SIG-M5 (cell line): ENCODE results near the gene RAB3IL1.
"Not testable (repeated sequence)": the region's sequence is repeated elsewhere in the genome, so short reads cannot be mapped to it uniquely, and the experiment has no call there.

Experiments used
- DNase-seq: peaks from one replicate; lab custom pipeline; 2025; lab: John Stamatoyannopoulos, UW

RAB3IL1 gene, protein sequence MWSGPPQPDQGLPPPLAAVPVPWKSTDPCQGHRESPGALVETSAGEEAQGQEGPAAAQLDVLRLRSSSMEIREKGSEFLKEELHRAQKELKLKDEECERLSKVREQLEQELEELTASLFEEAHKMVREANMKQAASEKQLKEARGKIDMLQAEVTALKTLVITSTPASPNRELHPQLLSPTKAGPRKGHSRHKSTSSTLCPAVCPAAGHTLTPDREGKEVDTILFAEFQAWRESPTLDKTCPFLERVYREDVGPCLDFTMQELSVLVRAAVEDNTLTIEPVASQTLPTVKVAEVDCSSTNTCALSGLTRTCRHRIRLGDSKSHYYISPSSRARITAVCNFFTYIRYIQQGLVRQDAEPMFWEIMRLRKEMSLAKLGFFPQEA

DNA sequence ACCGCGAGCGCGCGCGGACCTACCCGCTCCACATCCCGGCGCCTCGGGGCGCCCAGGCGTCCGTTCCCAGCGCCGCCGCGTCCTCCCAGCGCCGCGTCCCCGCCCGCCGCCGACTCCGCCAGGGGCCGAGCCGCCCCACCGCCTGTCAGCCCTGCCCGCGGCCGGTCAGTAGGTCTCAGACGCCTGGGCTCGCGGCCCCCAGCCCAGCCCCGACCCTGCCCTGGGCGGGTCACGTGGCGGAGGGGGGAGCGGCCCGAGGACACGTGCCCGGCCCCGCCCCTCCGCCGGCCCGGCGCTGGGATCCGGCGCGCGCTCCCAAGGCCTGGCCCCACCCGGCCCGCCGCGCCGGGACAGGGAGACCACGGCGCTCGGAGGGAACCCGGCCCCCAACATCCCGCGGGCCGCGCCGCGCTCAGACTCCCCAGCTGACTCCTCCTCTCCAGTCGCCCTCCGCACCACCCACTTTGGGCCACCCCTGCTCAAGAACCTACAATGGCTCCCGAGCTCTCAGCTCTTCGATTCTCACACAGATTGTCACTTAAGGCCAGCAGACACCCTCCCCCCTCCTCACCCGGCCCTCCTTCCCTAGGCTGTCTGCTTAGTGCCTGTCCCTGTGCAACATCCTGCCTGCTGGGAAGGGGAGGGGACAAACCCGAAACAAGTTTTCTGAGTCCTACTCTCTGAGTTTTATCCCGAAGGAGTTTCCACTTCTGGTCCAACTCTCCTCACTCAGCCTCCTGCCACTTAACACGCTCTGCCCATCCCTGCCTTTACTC lies at the start of gene RAB3IL1:
Gene RAB3IL1, minus strand, starts transcription at position 233 of the 776 bp plus-strand sequence. Its CDS starts 199 bp downstream, at position 34.
- no peak for DNase-seq

DNA sequence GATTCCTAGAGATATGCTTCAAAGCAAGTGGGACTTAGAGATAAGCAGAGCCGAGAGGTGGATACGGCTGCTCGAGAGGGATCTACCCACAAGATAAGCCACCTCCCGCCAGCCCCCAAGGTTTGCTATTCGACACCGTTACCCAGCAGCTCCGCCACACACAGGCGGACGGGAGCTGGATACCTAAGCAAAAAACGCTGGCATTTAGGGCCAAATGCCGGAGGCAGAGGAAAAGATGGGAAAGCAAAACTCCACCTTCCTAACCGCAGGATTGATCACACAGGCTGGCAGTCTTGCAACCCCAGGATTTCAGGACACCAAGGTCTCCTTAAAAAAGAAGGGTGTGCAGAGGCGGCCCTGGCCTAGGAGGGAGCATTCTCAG lies 49.4 kb upstream of the RAB3IL1 start:
- DNase-seq: no peak

DNA sequence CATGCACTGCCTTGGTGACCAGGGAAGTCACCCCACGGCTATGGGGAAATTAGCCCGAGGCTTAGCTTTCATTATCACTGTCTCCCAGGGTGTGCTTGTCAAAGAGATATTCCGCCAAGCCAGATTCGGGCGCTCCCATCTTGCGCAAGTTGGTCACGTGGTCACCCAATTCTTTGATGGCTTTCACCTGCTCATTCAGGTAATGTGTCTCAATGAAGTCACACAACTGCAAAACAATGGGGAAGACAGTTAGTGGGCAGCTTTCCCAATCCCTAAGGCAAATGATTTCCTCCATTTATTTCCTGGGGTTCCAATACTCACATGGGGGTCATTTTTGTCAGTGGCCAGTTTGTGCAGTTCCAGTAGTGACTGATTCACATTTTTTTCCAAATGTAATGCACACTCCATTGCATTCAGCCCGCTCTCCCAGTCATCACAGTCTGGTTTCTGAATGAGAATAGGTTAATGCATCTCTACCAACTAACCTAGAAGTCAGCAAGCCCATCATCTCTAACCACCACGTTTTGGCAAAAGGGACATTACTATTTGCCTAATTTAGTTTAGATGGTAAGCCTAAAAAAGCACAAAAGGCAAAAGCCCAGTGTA lies 47.4 kb upstream of the RAB3IL1 start:
- not testable (repeated sequence) for DNase-seq

DNA sequence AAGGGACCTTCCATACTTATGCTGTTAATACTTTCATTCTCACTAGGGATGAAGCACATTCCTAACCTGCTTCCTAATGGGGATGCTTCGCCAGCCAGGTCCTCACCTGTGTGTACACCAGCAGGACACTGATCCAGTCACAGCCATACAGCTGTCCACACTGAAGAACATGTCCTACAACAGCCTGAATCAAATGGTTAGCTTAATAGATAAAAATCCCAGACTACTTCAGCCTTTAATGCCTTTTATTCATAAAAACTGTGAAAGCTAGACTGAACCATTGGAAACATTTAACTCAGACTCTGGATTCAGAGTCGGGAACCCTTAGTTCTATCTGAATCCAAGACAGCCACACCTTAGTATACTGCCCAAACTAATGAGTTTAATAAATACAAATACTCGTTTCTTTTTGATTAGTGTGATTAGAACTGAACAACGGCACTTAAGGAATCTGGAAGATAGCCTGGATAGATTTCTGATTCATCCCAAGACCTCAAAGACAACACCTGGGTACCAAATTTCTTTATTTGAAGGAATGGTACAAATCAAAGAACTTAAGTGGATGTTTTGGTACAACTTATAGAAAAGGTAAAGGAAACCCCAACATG lies 46.8 kb upstream of the RAB3IL1 start:
- no peak for DNase-seq

DNA sequence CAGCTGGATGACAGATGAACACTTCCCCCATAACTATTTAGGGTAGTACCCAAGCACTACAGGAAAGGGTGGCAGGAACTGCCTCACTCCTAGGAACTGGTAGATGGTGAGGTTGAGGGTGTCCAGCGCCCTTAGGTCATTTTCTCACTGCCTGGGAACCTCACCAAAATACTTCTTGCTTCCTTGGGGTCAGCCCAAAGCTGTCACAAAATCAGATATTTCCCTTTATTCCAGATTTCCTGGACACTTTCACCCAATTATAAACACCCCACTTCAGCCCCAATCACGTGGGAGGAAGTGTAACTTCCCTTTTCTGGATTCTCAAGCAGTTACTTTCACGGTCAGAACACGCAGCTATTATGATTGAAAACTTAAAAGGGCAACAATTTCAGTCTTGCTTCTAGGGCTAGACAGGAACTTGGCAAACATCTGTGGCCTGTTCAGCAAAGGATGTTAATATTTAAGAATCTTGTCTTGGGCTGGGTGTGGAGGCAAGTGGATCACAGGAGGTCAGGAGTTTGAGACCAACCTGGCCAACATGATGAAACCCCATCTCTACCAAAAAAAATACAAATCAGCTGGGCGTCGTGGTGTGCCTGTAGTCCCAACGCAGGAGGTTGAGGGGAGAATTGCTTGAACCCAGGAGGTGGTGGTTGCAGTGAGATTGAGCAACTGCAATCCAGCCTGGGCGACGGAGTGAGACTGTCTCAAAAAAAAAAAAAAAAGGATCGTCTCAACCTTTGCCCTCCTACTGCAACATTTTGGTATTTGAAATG lies 46.1 kb upstream of the RAB3IL1 start:
- DNase-seq: peak; percentile 51

DNA sequence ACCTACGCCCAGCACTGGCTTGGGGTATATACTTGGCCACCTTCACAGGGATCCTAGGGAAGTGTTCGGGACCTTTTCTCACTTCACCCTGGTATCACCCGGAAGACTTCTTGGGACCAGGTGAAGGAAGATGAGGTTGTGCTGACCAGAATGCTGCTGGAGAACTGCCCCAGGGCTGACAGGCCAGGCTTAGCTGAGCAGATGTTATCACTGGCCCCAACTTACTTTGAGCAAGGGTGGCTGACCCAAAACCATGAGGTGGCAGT lies 45.6 kb upstream of the RAB3IL1 start:
- DNase-seq: no peak

DNA sequence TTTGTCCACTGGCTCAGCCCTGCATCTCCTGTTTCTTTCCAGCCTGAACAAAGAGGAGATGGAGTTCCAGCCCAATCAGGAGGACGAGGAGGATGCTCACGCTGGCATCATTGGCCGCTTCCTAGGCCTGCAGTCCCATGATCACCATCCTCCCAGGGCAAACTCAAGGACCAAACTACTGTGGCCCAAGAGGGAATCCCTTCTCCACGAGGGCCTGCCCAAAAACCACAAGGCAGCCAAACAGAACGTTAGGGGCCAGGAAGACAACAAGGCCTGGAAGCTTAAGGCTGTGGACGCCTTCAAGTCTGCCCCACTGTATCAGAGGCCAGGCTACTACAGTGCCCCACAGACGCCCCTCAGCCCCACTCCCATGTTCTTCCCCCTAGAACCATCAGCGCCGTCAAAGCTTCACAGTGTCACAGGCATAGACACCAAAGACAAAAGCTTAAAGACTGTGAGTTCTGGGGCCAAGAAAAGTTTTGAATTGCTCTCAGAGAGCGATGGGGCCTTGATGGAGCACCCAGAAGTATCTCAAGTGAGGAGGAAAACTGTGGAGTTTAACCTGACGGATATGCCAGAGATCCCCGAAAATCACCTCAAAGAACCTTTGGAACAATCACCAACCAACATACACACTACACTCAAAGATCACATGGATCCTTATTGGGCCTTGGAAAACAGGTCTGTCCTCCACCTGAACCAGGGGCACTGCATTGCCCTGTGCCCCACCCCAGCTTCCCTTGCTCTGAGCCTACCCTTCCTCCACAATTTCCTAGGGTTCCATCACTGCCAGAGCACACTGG lies 45.0 kb upstream of the RAB3IL1 start:
- DNase-seq: no peak

DNA sequence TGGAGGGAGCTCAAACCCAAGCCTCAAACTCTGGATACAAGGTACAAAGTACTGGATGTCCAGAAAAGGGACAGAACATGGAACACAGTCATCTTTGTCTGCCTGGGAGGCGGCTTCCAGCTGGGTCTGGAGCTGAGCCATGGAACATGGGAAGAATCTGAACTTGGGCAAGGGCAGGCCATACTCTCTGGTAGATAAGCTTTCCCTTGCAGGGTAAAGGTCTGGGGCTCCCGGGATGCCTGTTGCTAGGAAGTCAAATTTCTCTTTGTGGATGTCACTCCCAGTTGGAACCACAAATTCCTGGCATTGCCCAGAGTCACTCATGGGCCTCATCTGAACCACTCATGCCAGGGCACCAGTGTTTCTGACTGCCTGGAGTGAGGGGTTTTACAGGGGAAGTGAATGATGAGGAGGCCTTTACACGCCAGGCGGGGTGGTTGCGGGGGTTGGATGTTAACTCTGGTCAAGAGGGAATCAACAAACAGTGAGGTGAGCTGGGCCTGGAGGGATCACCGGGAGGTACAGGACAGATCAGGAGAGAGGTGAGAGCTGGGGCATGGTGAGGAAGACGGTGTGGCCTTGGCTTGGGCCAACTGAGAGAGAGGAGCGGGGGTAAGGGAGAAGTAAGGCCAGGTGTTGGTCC lies 44.3 kb upstream of the RAB3IL1 start:
- DNase-seq: no peak

DNA sequence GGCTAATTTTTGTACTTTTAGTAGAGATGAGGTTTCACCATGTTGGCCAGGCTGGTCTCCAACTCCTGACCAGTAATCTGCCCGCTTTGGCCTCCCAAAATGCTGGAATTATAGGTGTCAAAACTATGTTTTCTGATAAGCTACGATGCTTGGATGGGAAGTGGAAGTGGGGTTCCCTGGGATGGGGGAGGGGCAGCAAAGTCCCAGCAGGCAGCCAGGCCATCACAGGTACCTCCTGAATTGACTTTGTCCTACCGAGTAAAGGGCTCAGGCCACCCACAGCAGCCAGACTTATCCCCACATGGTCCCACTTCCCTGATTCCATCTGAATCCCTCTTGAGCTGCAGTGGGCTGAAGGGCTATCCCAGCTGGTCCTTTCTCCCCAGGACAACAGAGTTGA lies 43.2 kb upstream of the RAB3IL1 start:
- no peak for DNase-seq

DNA sequence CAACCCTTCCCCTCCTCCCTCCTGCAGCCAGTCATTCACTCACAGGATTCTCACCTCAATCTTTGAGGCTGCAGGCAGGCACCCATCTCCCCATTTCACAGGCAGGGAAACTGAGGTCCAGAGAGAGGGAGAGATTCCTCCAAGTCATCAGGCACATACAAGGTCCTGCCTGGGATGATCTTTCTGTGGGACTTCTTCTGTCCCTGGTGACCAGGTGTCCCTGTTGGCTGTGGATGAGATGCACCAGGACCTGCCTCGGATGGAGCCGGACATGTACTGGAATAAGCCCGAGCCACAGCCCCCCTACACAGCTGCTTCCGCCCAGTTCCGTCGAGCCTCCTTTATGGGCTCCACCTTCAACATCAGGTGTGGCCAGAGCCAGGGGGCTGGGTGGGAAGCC lies 42.3 kb upstream of the RAB3IL1 start:
- DNase-seq: no peak

DNA sequence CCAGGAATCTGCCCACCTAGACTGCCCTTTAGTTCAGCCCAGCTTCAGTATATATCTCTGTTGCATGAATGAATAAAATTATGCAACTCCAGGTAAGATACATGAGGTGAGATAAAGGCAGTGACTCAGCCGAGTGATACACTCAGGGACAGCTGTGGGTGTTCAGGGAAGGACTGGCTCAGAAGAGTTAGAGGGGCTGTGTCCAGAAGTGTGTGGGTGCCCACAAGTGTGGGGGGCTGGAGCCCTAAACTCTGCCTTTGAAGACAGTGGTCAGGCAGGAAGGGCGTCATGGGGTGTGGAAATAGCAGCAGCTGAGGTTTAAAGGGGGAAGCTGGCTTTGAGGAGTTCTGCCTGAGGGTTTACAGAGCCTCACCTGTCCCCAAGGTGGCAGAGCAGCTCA lies 41.7 kb upstream of the RAB3IL1 start:
- no peak for DNase-seq

DNA sequence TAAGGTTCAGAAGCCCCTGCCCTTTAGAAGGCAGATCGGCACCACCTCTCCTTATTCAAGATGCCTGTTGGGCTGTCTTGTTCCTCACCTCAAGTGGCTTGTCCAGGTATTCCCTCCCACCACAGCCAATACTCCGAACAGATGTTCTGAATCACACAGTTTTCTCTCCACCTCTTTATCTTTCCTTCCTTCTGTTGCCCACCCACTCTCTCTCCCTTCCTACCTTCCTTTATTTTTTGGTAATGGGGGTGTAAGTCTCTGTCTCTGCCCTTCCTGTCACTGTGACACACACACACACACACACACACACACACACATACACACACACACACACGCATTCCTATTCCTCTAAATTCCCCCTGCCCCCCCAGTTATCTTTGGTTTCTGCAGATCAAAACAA lies 41.2 kb upstream of the RAB3IL1 start:
- no peak for DNase-seq

DNA sequence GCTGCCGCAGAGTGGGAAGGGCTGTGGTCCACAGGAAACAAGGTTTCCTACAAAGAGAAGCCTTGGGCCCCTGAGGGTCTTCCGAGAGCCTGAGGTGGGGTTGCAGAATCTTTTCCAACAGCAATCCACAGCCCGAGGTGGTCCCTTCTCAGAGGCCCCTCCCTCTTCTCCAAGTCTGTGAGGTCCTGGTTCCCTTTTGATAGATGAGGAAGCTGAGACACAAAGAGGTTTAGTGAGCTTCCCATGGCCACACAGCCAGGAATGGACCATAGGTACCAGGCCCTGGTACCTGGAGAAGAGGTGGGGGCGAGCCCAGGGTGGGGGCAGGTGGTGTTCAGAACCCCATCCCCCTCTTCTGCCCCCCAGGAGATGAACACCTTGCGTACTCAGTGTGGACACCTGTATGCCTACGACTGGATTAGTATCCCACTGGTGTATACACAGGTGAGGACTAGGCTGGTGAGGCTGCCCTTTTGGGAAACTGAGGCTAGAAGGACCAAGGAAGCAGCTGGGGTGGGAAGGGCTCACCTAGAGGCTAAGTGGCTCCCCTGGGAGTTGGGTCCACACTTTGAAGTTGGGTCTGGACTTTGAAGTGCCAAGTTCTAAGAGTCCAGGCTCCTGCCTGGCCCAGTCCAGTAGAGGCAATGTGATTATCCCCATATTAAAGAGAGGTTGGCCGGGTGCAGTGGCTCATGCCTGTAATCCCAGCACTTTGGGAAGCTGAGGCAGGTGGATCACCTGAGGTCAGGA lies 39.8 kb upstream of the RAB3IL1 start:
- no peak for DNase-seq

DNA sequence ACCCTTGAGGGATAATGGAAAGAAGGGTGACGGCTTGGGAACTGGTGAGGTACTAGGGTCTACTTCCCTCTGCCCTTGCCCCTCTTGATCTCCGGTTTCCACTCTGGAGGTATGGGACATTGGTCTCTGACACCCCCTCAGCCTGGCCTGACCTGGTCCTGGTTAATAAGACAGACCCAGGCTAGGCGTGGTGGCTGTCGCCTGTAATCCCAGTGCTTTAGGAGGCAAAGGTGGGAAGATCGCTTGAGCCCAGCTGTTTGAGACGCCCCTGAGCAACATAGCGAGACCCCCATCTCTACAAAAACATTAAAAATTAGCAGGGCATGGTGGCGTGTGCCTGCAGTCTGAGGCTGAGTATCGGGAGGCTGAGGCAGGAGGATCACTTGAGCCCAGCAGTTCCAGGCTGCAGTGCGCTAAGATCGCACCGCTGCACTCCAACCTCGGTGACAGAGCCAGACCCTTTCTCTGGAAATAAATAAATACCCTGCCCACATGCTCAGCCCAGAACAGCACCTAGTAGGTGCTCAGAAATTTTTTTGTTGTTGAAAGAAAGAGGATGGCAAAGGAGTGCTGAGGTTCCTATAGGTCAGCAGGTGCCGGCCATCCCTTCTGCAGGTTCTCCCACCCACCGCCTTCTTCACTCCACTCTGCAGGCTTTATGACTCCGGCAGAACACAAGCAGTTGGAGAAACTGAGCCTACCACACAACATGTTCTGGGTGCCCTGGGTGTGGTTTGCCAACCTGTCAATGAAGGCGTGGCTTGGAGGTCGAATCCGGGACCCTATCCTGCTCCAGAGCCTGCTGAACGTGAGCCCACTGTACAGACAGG lies 39.0 kb upstream of the RAB3IL1 start:
- DNase-seq: no peak

DNA sequence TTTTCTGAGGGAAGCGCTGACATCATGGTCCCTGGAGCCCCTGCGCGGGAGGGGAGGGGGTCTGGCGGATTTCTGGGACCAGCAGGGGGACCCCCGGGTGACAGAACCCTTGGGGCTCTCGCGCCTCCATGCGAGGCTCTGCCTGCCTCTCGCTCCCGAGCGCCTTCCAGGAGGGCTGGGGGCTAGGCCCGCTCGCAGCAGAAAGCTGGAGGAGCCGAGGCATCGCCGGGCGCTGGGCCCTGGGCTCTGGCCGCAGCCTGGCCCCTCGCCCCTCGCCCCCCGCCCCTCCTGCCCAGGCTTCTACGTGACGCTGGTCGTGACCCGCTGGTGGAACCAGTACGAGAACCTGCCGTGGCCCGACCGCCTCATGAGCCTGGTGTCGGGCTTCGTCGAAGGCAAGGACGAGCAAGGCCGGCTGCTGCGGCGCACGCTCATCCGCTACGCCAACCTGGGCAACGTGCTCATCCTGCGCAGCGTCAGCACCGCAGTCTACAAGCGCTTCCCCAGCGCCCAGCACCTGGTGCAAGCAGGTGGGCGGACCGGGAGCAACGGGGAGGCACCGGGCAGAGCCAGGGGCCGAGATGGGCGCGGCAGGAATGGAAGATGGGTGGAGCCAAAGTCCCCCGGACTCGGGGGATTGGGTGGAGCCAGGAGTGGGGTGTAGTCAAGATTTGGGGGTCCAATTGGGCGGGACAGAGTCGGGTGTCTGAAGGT lies 38.2 kb upstream of the RAB3IL1 start:
- DNase-seq: no peak

DNA sequence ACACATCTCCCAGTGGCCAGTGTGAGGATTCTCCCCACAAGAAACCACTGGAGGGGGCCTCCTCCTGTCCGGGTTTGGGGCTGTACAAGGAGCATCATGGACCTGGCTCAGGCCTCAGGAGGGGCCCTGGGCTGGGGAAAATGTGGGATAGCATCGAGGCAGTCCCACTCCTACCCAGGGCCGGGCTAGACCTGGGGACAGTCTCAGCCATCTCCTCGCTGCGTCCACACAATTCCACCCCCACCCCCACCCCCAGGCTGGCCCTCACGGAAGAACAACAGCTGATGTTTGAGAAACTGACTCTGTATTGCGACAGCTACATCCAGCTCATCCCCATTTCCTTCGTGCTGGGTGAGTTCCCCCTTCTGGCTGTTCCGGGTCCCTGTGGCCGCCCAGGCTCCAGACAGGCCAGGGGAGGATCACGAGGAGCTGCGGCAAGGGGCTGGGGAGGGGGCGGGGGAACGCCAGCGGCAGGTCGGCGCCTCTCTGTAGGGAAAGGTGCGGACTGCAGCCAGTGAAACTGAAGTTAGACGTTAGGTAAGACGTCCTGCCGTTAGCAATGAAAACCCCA lies 37.6 kb upstream of the RAB3IL1 start:
- DNase-seq: no peak

DNA sequence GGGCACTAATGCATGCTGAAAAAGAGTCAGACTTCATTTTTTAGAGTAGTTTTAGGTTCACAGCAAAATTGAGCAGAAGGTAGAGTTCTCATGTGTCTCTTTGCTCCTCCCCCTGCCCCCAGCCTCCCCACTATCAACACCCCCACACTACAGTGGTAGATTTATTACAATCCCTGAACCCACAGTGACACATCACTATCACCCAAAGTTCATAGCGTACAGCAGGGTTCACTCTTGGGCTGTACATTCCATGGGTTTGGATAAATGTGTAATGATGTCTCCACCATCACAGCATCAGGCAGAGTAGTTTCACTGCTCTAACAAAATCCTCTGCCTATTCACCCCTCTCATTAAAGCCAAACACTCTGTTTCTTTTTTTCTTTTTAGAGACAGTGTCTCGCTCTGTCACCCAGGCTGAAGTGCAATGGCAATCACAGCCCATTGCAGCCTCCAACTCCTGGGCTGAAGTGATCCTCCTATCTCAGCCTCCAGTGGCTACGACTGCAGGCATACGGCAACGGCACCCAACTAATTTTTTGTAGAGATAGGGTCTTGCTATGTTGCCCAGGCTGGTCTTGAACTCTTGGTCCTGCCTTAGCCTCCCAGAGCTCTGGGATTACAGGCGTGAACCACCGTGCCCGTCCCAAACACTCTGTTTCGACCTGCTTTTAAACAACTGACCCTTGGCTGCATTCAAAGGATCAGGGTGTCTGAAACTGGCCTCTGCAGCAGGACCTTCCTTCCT lies 36.9 kb upstream of the RAB3IL1 start:
- DNase-seq: no peak
